GM19324 (cell line): ENCODE results near the gene ZRANB3.
"Not testable (repeated sequence)": the region's sequence is repeated elsewhere in the genome, so short reads cannot be mapped to it uniquely, and the experiment has no call there.

Experiments
- ATAC-seq: cut with Tn5 transposase; IDR thresholded peaks from one replicate; pipeline ENCODE4 v1.9.1; 2021; ENCODE audit warnings: mild to moderate bottlenecking, moderate library complexity; ENCODE audit not compliant: unreplicated experiment, low FRiP score

The ZRANB3 gene

GRCh38 chr2:135348096-135348704 is 182.8 kb downstream of the ZRANB3 start:
- not testable (repeated sequence) for ATAC-seq

GRCh38 chr2:135337071-135337470 is 193.9 kb downstream of the ZRANB3 start:
- no peak for ATAC-seq

- ATAC-seq, result no peak
These were observed 195.8 kb downstream of the ZRANB3 start for GRCh38 chr2:135335256-135335655.

GRCh38 chr2:135327146-135327545 is 203.9 kb downstream of the ZRANB3 start:
- ATAC-seq, result no peak

- ATAC-seq, result no peak
These were observed 210.3 kb downstream of the ZRANB3 start for GRCh38 chr2:135320465-135321355.

- no peak for ATAC-seq
These were observed 212.2 kb downstream of the ZRANB3 start for GRCh38 chr2:135318808-135319207.

GRCh38 chr2:135317375-135317774 is 213.6 kb downstream of the ZRANB3 start:
- ATAC-seq, result no peak

GRCh38 chr2:135311962-135312361 is 219.1 kb downstream of the ZRANB3 start:
- no peak for ATAC-seq

GRCh38 chr2:135311268-135311667 is 219.8 kb downstream of the ZRANB3 start:
- ATAC-seq, result no peak

GRCh38 chr2:135304694-135305093 is 226.3 kb downstream of the ZRANB3 start:
- no peak for ATAC-seq

- no peak for ATAC-seq
These were observed 231.3 kb downstream of the ZRANB3 start for GRCh38 chr2:135299658-135300244.

- no peak for ATAC-seq
These were observed 231.9 kb downstream of the ZRANB3 start for GRCh38 chr2:135299165-135299564.

- ATAC-seq, result not testable (repeated sequence)
These were observed 243.9 kb downstream of the ZRANB3 start for GRCh38 chr2:135287121-135287520.

GRCh38 chr2:135285391-135285790 is 245.6 kb downstream of the ZRANB3 start:
- ATAC-seq, result no peak

- no peak for ATAC-seq
These were observed 249.6 kb downstream of the ZRANB3 start for GRCh38 chr2:135281379-135281778.

- ATAC-seq, result no peak
These were observed 251.8 kb downstream of the ZRANB3 start for GRCh38 chr2:135279209-135279608.

- ATAC-seq, result no peak
These were observed 254.5 kb downstream of the ZRANB3 start for GRCh38 chr2:135276525-135276924.

GRCh38 chr2:135271006-135271405 is 260.0 kb downstream of the ZRANB3 start:
- no peak for ATAC-seq

GRCh38 chr2:135265960-135266490 is 265.0 kb downstream of the ZRANB3 start:
- no peak for ATAC-seq

- ATAC-seq, result no peak
These were observed 271.9 kb downstream of the ZRANB3 start for GRCh38 chr2:135259123-135259522.

- no peak for ATAC-seq
These were observed 272.8 kb downstream of the ZRANB3 start for GRCh38 chr2:135258193-135258592.
